Hepatic stellate cell (primary cell): ENCODE data around the gene RNF181.
"Not testable (repeated sequence)": the region's sequence is repeated elsewhere in the genome, so short reads cannot be mapped to it uniquely, and the experiment has no call there.

Source experiments
- DNase-seq: peaks from one replicate; pipeline ENCODE4 v3.0.0; 2011; ENCODE audit warnings: low spot score

The RNF181 gene

DNA sequence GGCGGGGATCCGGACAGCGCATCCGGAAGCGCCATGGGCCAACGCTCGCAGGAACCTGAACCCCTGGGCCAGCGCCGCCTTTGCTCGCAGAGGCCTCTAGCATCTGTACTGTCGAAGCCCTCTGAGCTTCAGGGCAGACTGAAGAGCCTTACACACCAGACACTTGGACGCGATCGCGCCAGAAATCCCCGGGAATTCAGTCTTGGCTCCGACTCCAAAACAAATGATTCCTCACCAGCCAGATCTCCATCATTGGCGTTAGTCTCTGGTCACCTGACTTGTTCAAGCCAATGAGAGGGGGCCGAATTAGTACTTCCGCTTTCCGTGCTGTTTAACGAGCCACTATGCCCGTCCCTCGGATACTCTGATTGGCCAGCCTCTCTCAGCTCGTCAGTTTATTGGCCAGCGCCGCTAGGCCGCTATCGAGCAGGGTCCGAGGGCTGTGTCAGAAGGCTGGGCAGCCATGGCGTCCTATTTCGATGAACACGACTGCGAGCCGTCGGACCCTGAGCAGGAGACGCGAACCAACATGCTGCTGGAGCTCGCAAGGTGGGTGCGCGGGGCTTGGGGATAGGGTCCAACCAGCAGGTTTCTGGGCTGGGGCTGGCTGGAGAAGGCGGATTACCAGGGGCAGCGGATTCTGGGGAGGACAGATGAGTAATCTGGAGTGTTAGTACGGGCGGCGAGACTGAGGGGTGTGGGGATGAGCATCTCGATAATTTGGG is at the start of gene RNF181:
TSS of gene RNF181 (plus strand) at position 445 of the 725 bp plus-strand sequence. CDS start at position 464, 19 bp downstream.
- DNase-seq = peak; percentile 99

- DNase-seq = no peak
Observed at GRCh38 chr2:85545780-85546240, 49.7 kb upstream of the RNF181 start.

DNA sequence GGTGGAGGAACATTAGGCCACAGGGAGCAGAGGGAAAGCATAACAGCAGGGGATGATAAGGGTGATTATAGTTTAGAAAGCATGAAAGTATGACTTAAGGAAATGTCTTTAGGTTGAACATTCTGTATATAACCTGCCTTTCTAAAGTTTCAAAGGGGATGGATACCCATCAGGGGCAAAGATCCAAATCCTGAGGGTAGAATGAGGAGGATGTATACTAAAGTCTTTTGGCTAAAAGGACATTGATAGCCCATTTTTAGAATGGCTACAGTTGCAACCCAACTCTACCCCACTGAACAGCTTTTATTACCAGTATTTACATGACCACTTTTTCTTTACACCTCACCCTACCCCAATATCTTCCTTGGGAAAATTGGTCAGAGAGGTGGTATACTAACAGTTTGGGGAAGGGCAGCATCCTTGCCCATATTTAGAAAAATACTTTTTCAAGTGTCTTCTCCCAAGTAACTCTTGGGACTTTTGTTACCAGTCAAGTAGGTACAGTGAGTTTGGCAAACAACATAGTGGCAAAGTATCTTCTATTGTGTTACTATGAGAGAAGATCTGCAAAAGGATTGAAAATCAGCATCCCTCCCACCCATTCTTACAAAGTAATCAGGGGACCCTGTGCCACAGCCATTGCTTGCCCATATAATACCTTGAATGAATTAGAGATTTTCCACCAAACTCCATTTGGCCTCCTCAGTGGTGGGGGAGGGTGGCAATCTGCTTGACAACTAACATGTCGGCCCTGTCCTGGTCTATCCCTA is 48.3 kb upstream of the RNF181 start:
- DNase-seq = no peak

GRCh38 chr2:85547859-85548607 is 47.5 kb upstream of the RNF181 start:
- DNase-seq = no peak

- DNase-seq = no peak
Observed at GRCh38 chr2:85548608-85548900, 47.0 kb upstream of the RNF181 start.

DNA sequence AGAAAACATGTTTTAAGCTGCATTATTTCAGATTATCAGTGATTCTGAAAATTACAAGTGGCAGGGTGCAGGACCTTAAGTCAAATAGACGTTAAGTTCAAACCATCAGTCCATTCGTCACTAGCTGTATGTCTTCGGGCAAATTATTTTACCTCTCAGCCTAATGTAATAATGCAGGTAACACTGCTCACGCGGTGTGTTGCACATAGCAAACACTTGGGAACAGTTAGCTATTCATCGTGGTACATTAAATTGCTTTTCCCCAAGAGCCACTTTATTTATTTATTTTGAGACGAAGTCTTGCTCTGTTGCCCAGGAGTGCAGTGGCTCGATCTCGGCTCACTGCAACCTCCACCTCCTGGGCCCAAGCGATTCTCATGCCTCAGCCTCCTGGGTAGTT is 46.5 kb upstream of the RNF181 start:
- DNase-seq = no peak

GRCh38 chr2:85549826-85550225 is 45.7 kb upstream of the RNF181 start:
- peak; percentile 85 for DNase-seq

DNA sequence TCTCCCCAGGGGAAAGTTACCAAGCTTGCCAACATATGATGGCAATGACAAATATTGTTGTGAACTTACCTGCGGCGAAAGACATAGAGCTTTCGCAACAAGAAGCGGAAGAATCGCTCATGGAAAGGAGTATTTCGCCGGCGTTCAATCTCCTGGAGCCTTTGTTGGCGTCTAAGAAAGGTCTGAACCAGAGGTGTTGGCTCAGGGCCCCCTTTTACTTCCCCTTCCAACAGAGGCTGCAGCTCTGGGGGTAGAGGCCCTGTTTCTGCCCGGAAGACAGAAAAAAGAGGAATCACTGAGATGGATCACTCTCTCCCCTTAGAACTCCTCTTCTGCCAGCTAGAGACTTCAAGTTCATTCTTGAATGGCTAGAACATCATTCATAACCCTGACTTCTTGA is 45.1 kb upstream of the RNF181 start:
- DNase-seq = no peak

DNA sequence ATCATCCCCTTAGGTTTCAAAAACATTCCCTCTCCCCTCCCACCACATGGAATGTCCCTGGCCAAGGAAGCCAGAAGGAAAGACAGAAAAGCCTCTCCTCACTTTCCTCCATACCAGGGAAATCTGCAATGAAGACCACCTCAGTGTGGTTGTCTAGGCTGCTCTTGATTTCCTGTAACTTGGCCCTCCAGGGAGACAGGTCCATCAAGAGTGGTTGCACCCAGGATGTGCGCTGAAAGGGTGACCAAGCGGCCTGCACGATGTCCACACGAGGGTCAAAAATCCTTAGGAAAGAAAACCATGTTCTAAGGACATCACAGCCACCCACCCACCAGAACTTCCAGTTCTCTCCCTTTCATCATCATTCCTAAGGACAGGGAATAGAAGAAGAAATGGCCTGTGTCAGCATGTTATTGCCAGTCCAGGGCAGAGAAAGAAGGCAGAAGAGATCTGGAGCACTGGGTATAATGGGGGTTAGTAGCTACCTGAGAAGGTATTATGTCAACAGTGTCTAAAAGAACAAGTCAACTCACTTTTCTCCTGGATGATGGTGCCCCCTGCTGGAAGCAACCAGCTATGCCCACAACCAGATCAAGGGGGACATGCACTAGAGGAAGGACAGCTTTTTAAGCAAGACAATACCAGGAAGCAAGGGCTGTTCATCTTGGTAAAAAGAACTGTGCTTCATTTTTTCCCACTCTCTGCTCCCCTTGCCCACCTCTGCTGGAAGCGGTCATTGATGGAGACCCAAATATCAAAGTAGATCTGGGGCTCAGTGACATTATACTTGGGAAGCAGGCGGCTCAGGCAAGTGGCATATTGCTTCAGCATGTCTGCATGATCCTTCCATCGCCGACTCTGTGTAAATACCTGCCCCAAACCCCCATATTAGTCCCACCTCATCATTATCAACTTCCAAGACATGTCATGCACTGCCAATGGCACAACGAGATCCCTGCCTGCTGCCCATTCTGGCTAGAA is 43.6 kb upstream of the RNF181 start:
- DNase-seq = peak; percentile 58

GRCh38 chr2:85553184-85553583 is 42.4 kb upstream of the RNF181 start:
- DNase-seq = no peak

GRCh38 chr2:85554980-85555612 is 40.4 kb upstream of the RNF181 start:
- DNase-seq = no peak

DNA sequence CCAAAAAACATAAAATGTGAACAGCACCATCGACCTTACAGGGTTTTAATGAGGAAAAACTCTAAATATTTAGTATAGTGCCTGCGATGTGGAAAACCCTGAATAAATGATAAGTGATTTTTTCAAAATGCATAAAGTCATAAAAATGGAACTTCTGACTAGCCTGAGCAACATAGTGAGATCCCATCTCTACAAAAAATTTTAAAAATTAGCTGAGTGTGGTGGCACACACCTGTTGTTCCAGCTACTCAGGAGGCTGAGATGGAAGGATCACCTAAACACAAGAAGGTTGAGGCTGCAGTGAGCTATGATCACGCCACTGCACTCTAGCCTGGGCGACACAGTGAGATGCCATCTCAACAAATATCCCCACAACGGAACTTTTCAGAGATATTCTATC is 38.4 kb upstream of the RNF181 start:
- no peak for DNase-seq

GRCh38 chr2:85558160-85558559 is 37.4 kb upstream of the RNF181 start:
- no peak for DNase-seq

GRCh38 chr2:85560403-85560726 is 35.2 kb upstream of the RNF181 start:
- not testable (repeated sequence) for DNase-seq

GRCh38 chr2:85560812-85561279 is 34.7 kb upstream of the RNF181 start:
- no peak for DNase-seq

- peak; percentile 87 for DNase-seq
Observed at GRCh38 chr2:85561280-85562212, 34.0 kb upstream of the RNF181 start, which contains the start of gene GGCX. Gene GGCX (minus strand): TSS chr2:85561493. CDS start chr2:85561428, 65 bp downstream.

GRCh38 chr2:85564144-85564563 is 31.4 kb upstream of the RNF181 start:
- no peak for DNase-seq

GRCh38 chr2:85566265-85566664 is 29.3 kb upstream of the RNF181 start:
- DNase-seq = no peak

DNA sequence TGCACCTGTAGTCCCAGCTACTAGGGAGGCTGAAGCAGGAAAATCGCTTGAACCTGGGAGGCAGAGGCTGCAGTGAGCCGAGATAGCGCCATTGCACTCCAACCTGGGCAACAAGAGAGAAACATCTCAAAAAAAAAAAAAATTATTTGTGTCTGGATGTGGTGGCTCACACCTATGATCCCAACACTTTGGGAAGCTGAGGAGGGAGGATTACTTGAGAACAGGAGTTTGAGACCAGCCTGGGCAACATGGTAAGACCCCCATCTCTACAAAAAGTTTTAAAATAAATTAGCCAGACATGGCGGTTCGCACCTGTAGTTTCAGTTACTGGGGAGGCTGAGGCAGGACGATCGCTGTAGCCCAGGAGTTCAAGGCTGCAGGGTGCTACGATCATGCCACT is 19.8 kb upstream of the RNF181 start:
- DNase-seq = no peak

GRCh38 chr2:85577063-85577385 is 18.5 kb upstream of the RNF181 start:
- DNase-seq = no peak
